Mesenteric fat pad (tissue), 1 donor: ENCODE results near the gene RTN4. TPM values are rescaled to one million over a fixed set of nuclear protein-coding genes. Genes with fewer than 3 reads are reported as not detected.

Experiments used
- DNase-seq: peaks from one replicate; pipeline ENCODE4 v3.0.0-alpha.2; 2020; ENCODE audit warnings: low spot score
- total RNA-seq: library from RNA; stranded (reverse); fragmentation: NEBNext Ultra II Directional; extraction: Animal tissue kit (Norgen Biotek cat#: 25700); gene quantifications from one replicate; pipeline ENCODE4 v1.2.1, GENCODE V29; 2021
- donor health status: DM: yes; HTN: yes; CAD: no.

The RTN4 gene
- total RNA-seq, 1 donor from 2014 or later = 681 TPM

GRCh38 chr2:55045780-55046179 is 4.5 kb downstream of the RTN4 start:
- no peak for DNase-seq

- no peak for DNase-seq
Observed at GRCh38 chr2:55043841-55044240, 6.4 kb downstream of the RTN4 start.

GRCh38 chr2:55038428-55038827 is 11.8 kb downstream of the RTN4 start:
- no peak for DNase-seq

GRCh38 chr2:55035716-55036115 is 14.5 kb downstream of the RTN4 start:
- no peak for DNase-seq

- no peak for DNase-seq
Observed at GRCh38 chr2:55033921-55034320, 16.3 kb downstream of the RTN4 start.

GRCh38 chr2:55033076-55033742 is 17.0 kb downstream of the RTN4 start:
- no peak for DNase-seq

GRCh38 chr2:55031505-55031904 is 18.7 kb downstream of the RTN4 start:
- DNase-seq = no peak

GRCh38 chr2:55030766-55031165 is 19.5 kb downstream of the RTN4 start:
- no peak for DNase-seq

GRCh38 chr2:55029098-55029497 is 21.2 kb downstream of the RTN4 start:
- no peak for DNase-seq

GRCh38 chr2:55027226-55027625 is 23.0 kb downstream of the RTN4 start:
- no peak for DNase-seq

- no peak for DNase-seq
Observed at GRCh38 chr2:55026202-55026601, 24.0 kb downstream of the RTN4 start.

- no peak for DNase-seq
Observed at GRCh38 chr2:55025627-55026026, 24.6 kb downstream of the RTN4 start.

GRCh38 chr2:55025082-55025481 is 25.2 kb downstream of the RTN4 start:
- DNase-seq = no peak

GRCh38 chr2:55022476-55022875 is 27.8 kb downstream of the RTN4 start:
- no peak for DNase-seq

GRCh38 chr2:55019526-55020258 is 30.6 kb downstream of the RTN4 start:
- DNase-seq = no peak

GRCh38 chr2:55018619-55019018 is 31.6 kb downstream of the RTN4 start:
- DNase-seq = no peak

GRCh38 chr2:55017880-55018279 is 32.4 kb downstream of the RTN4 start:
- DNase-seq = no peak

GRCh38 chr2:55017428-55017827 is 32.8 kb downstream of the RTN4 start:
- no peak for DNase-seq

- no peak for DNase-seq
Observed at GRCh38 chr2:55014962-55015939, 35.0 kb downstream of the RTN4 start.

GRCh38 chr2:55013936-55014335 is 36.3 kb downstream of the RTN4 start:
- DNase-seq = no peak

GRCh38 chr2:55012672-55013484 is 37.4 kb downstream of the RTN4 start:
- DNase-seq = no peak
